HepG2 (cell line): ENCODE data around the gene IQGAP3. TPM values are rescaled to one million over a fixed set of nuclear protein-coding genes. Genes with fewer than 3 reads are reported as not detected.

Experiments used
- ATAC-seq: fragments of 200-7000 bp; cut with Tn5 transposase; 3 replicates; pipeline ENCODE4 v1.9.1; 2020; ENCODE audit warnings: mild to moderate bottlenecking, moderate library complexity
- BruUV-seq: library from RNA; stranded (reverse); fragments of 400-500 nt; replicated peaks from 2 replicates; lab custom pipeline; 2021; lab: Mats Ljungman, UMichigan
- CTCF ChIA-PET: fragments of 300-600 bp; formaldehyde crosslinking; extraction: SDS; loops from one replicate; lab custom pipeline; 2021; ENCODE audit warnings: low total read pairs, inconsistent platforms, low intra/inter-chr PET ratio; lab: Yijun Ruan, JAX
- POLR2A ChIA-PET: fragments of 350-600 bp; sonication (Branson Sonifier 250); formaldehyde crosslinking; loops from one replicate; lab custom pipeline; 2020; ENCODE audit warnings: antibody characterized with exemption, inconsistent platforms; lab: Yijun Ruan, JAX
- DNase-seq: peaks from one replicate; pipeline ENCODE4 v3.0.0-alpha.2; 2015; ENCODE audit warnings: low spot score
- FAIRE-seq: peaks from 3 replicates; lab custom pipeline; 2011; peaks lifted over from hg19 to GRCh38; lab: Jason Lieb, UNC
- H2AFZ ChIP-seq: one replicate; pipeline ENCODE4 v1.6.1; 2011; ENCODE audit warnings: low read length, inconsistent platforms
- H3K27ac ChIP-seq: fragments of 300-600 bp; 3 replicates; pipeline ENCODE4 v1.8.0; 2011; ENCODE audit warnings: mixed run types, mild to moderate bottlenecking, mixed read lengths, low read length, inconsistent platforms; ENCODE audit not compliant: insufficient read depth; ENCODE audit errors: extremely low read length
- H3K27me3 ChIP-seq, 2 experiments: fragments of 200-600 bp in 1 of 2; 2 replicates in 1 of 2; 3 replicates in 1 of 2; pipeline versions ENCODE4 v1.6.0 to v1.8.0; 2011; ENCODE audit warnings: low read length in 2 of 2, mild to moderate bottlenecking in 2 of 2, moderate library complexity in 2 of 2, inconsistent platforms in 1 of 2; ENCODE audit not compliant: insufficient read depth in 2 of 2, control insufficient read depth in 1 of 2
- H3K36me3 ChIP-seq, 2 experiments: fragments of 200-600 bp in 1 of 2; replicated peaks in 1 of 2; 2 replicates in 1 of 2; 3 replicates in 1 of 2; pipeline versions ENCODE4 v1.5.1 to v1.8.0; 2011; ENCODE audit warnings: low read length in 2 of 2, inconsistent platforms in 1 of 2; ENCODE audit not compliant: insufficient read depth in 2 of 2, control insufficient read depth in 1 of 2
- H3K4me1 ChIP-seq: 2 replicates; pipeline ENCODE4 v1.5.1; 2012; ENCODE audit warnings: low read length, inconsistent platforms; ENCODE audit not compliant: insufficient read depth
- H3K4me2 ChIP-seq: 2 replicates; pipeline ENCODE4 v1.6.0; 2011; ENCODE audit warnings: low read depth, low read length, inconsistent platforms
- H3K4me3 ChIP-seq, 3 experiments: fragments of 200-600 bp in 1 of 3; sonication (generic), shearing (Covaris generic) in 1 of 3; replicated peaks in 1 of 3; 2 replicates each; pipeline ENCODE4 v1.5.1; 2011 to 2016; ENCODE audit warnings: low read length in 3 of 3, inconsistent platforms in 2 of 3, low read depth in 2 of 3, mild to moderate bottlenecking in 2 of 3, control low read depth in 1 of 3, mixed read lengths in 1 of 3; ENCODE audit not compliant: insufficient read depth in 1 of 3
- H3K79me2 ChIP-seq: one replicate; pipeline ENCODE4 v1.6.1; 2011; ENCODE audit warnings: low read length, inconsistent platforms; ENCODE audit not compliant: insufficient read depth
- H3K9ac ChIP-seq: 2 replicates; pipeline ENCODE4 v1.6.0; 2011; ENCODE audit warnings: mild to moderate bottlenecking, low read depth, low read length, inconsistent platforms; ENCODE audit not compliant: insufficient read depth
- H3K9me3 ChIP-seq: 2 replicates; pipeline ENCODE4 v1.5.1; 2012; ENCODE audit warnings: mild to moderate bottlenecking, low read length
- H4K20me1 ChIP-seq: 2 replicates; pipeline ENCODE4 v1.6.0; 2011; ENCODE audit warnings: inconsistent platforms, mild to moderate bottlenecking, low read length, moderate library complexity; ENCODE audit not compliant: insufficient read depth
- BRD4 ChIP-seq: sonication (generic); formaldehyde crosslinking; IDR thresholded peaks from 2 replicates; pipeline ENCODE4 v1.4.0; 2020; ENCODE audit warnings: missing genetic modification reagents
- EHMT2 ChIP-seq: fragments of 200-600 bp; sonication (generic); IDR thresholded peaks from 2 replicates; pipeline ENCODE4 v1.7.0; 2017; ENCODE audit warnings: antibody characterized with exemption, low read depth, low read length, borderline replicate concordance
- FOSL1 ChIP-seq: sonication (generic); formaldehyde crosslinking; IDR thresholded peaks from 2 replicates; pipeline ENCODE4 v1.9.0; 2021; ENCODE audit warnings: missing genetic modification reagents, borderline replicate concordance
- HDAC2 ChIP-seq: sonication (generic); formaldehyde crosslinking; IDR thresholded peaks from 2 replicates; pipeline ENCODE4 v1.4.0; 2020; ENCODE audit warnings: missing genetic modification reagents
- IRF1 ChIP-seq: sonication (generic); formaldehyde crosslinking; IDR thresholded peaks from 2 replicates; pipeline ENCODE4 v1.4.0; 2020; ENCODE audit warnings: low read depth, mild to moderate bottlenecking, missing genetic modification reagents
- NRL ChIP-seq: sonication (generic); formaldehyde crosslinking; IDR thresholded peaks from 2 replicates; pipeline ENCODE4 v1.5.0; 2020; ENCODE audit warnings: missing genetic modification reagents, mild to moderate bottlenecking, moderate library complexity, borderline replicate concordance
- RBAK ChIP-seq: sonication (generic); formaldehyde crosslinking; IDR thresholded peaks from 2 replicates; pipeline ENCODE4 v1.5.1; 2020; ENCODE audit warnings: mild to moderate bottlenecking, missing genetic modification reagents
- SATB2 ChIP-seq: sonication (generic); formaldehyde crosslinking; IDR thresholded peaks from 2 replicates; pipeline ENCODE4 v1.5.0; 2020; ENCODE audit warnings: missing genetic modification reagents
- SNAPC4 ChIP-seq: sonication (generic); formaldehyde crosslinking; IDR thresholded peaks from 2 replicates; pipeline ENCODE4 v1.4.0; 2020; ENCODE audit warnings: mild to moderate bottlenecking, missing genetic modification reagents
- TAF1 ChIP-seq: sonication (generic); formaldehyde crosslinking; IDR thresholded peaks from 2 replicates; pipeline ENCODE4 v1.4.0; 2020; ENCODE audit warnings: missing genetic modification reagents
- ZNF547 ChIP-seq: sonication (generic); formaldehyde crosslinking; IDR thresholded peaks from 2 replicates; pipeline ENCODE4 v1.5.1; 2020; ENCODE audit warnings: mild to moderate bottlenecking, missing genetic modification reagents
- ZNF558 ChIP-seq: sonication (generic); formaldehyde crosslinking; IDR thresholded peaks from 2 replicates; pipeline ENCODE4 v1.9.0; 2022; ENCODE audit warnings: mild to moderate bottlenecking, missing genetic modification reagents, borderline replicate concordance
- ZNF563 ChIP-seq: sonication (generic); formaldehyde crosslinking; IDR thresholded peaks from 2 replicates; pipeline ENCODE4 v1.8.0; 2022; ENCODE audit warnings: mild to moderate bottlenecking, moderate library complexity, missing genetic modification reagents
- ZNF83 ChIP-seq: sonication (generic); formaldehyde crosslinking; IDR thresholded peaks from 2 replicates; pipeline ENCODE4 v1.4.0; 2020; ENCODE audit warnings: missing genetic modification reagents, mild to moderate bottlenecking, borderline replicate concordance
- WGBS: methylation state at CpG from one replicate; pipeline ENCODE4 v1.1.6; 2017; ENCODE audit warnings: low lambda C conversion rate; 5-methylcytosine and 5-hydroxymethylcytosine counted together
- in situ Hi-C: cut with HindIII; loops from 2 replicates; pipeline ENCODE4 v1.10.0; 2017; ENCODE audit warnings: low pct_unique_long_range_greater_than_20kb; ENCODE audit not compliant: extremely low pct_ligation_motif_present
- intact Hi-C: fragments of 100-400 bp; cut with micrococcal nuclease; formaldehyde crosslinking; loops from one replicate; pipeline ENCODE4 v1.10.0; 2022; ENCODE audit not compliant: unreplicated experiment
- polyA plus RNA-seq, 8 experiments: library from polyadenylated mRNA; depleted of rRNA in 3 of 8; stranded (reverse) in 7 of 8; unstranded in 1 of 8; fragments of >200 nt; fragmentation: Illumina TruSeq in 4 of 8; extraction: Trizol in 4 of 8; gene quantifications; 2 replicates each; pipeline versions ENCODE4 v1.2.1 to v1.2.3, GENCODE V29; 2011 to 2016; ENCODE audit warnings: low read depth in 4 of 8, missing spikeins in 1 of 8, mixed read lengths in 1 of 8; ENCODE audit not compliant: insufficient read depth in 1 of 8
- total RNA-seq, 5 experiments: library from RNA; depleted of rRNA; stranded (reverse); fragments of >200 nt; fragmentation: Illumina TruSeq; extraction: Trizol; gene quantifications; 2 replicates each; pipeline ENCODE4 v1.2.3, GENCODE V29; 2016; ENCODE audit warnings: low read depth in 1 of 5
- TF ChIP-seq, protein P1 (sequence below): sonication (generic); formaldehyde crosslinking; IDR thresholded peaks from 2 replicates; pipeline ENCODE4 v1.4.0; 2020; ENCODE audit warnings: missing genetic modification reagents
- TF ChIP-seq, protein P2 (sequence below): sonication (generic); formaldehyde crosslinking; IDR thresholded peaks from 2 replicates; pipeline ENCODE4 v1.4.0; 2020; ENCODE audit warnings: missing genetic modification reagents

IQGAP3 gene
- total and polyA plus RNA-seq, 2 of the 13 experiments (the other 11 are each of a cell fraction or from before 2014, with no cell fraction given) = 13.5 to 14.1 TPM

GRCh38 chr1:156515956-156516355, 56.4 kb downstream of the IQGAP3 start:
- Histone ChIP-seq H3K27me3 (peaks cover 1 to 22% of the 10 kb centered on the region in 2 experiments; a peak in 3 of 5 replicates), H3K36me3 (no peaks in the 10 kb centered on the region), H4K20me1 (no peaks in the 10 kb centered on the region), H3K9me3 (no peaks in the 10 kb centered on the region), H3K4me1 (no peaks in the 10 kb centered on the region), H3K79me2 (no peaks in the 10 kb centered on the region), H2AFZ (no peak overlapping the region), H3K27ac (no peak overlapping the region), H3K4me2 (no peak overlapping the region), H3K9ac (no peak overlapping the region), H3K4me3 (no peak overlapping the region)
- ChIA-PET CTCF (no interaction called here), POLR2A (no interaction called here)
- 20% methylated on average over 1 of the region's 2 CpGs for WGBS
- no peak for ATAC-seq
- intact Hi-C loops = no loop called here
- FAIRE-seq = no peak
- no peak for DNase-seq
- in situ Hi-C loops = no loop called here
- BruUV-seq = no TSS peak
- no peak for TF ChIP-seq RBAK (CRISPR knock-in tag)
- no peak for TF ChIP-seq EHMT2
- no peak for TF ChIP-seq ZNF547 (CRISPR knock-in tag)
- TF ChIP-seq HDAC2 (CRISPR knock-in tag) = no peak
- no peak for TF ChIP-seq ZNF563 (CRISPR knock-in tag)
- TF ChIP-seq ZNF83 (CRISPR knock-in tag) = no peak
- no peak for TF ChIP-seq SNAPC4
- no peak for TF ChIP-seq ZNF558
- no peak for TF ChIP-seq SATB2
- TF ChIP-seq FOSL1 (CRISPR knock-in tag) = no peak
- no peak for TF ChIP-seq TAF1
- no peak for TF ChIP-seq IRF1
- TF ChIP-seq, protein P1, sequence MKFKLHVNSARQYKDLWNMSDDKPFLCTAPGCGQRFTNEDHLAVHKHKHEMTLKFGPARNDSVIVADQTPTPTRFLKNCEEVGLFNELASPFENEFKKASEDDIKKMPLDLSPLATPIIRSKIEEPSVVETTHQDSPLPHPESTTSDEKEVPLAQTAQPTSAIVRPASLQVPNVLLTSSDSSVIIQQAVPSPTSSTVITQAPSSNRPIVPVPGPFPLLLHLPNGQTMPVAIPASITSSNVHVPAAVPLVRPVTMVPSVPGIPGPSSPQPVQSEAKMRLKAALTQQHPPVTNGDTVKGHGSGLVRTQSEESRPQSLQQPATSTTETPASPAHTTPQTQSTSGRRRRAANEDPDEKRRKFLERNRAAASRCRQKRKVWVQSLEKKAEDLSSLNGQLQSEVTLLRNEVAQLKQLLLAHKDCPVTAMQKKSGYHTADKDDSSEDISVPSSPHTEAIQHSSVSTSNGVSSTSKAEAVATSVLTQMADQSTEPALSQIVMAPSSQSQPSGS (CRISPR knock-in tag) = no peak
- TF ChIP-seq NRL (CRISPR knock-in tag) = no peak
- no peak for TF ChIP-seq BRD4
- TF ChIP-seq, protein P2, sequence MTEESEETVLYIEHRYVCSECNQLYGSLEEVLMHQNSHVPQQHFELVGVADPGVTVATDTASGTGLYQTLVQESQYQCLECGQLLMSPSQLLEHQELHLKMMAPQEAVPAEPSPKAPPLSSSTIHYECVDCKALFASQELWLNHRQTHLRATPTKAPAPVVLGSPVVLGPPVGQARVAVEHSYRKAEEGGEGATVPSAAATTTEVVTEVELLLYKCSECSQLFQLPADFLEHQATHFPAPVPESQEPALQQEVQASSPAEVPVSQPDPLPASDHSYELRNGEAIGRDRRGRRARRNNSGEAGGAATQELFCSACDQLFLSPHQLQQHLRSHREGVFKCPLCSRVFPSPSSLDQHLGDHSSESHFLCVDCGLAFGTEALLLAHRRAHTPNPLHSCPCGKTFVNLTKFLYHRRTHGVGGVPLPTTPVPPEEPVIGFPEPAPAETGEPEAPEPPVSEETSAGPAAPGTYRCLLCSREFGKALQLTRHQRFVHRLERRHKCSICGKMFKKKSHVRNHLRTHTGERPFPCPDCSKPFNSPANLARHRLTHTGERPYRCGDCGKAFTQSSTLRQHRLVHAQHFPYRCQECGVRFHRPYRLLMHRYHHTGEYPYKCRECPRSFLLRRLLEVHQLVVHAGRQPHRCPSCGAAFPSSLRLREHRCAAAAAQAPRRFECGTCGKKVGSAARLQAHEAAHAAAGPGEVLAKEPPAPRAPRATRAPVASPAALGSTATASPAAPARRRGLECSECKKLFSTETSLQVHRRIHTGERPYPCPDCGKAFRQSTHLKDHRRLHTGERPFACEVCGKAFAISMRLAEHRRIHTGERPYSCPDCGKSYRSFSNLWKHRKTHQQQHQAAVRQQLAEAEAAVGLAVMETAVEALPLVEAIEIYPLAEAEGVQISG (CRISPR knock-in tag) = no peak
